Trophoblast cell (in vitro differentiated cells and primary cell): ENCODE results near the gene MOB1B.

Source experiments
- DNase-seq, 2 donors: peaks; one replicate each; pipeline ENCODE4 v3.0.0-alpha.2; 2016
- H2AFZ ChIP-seq: 2 replicates; pipeline ENCODE4 v1.6.1; 2013; ENCODE audit warnings: low read length, moderate library complexity, mild to moderate bottlenecking; ENCODE audit not compliant: insufficient read depth, poor library complexity
- H2AK5ac ChIP-seq: 2 replicates; pipeline ENCODE4 v1.6.1; 2013; ENCODE audit warnings: mild to moderate bottlenecking, low read length
- H2BK120ac ChIP-seq: 2 replicates; pipeline ENCODE4 v1.6.1; 2013; ENCODE audit warnings: low read length, mild to moderate bottlenecking, moderate library complexity; ENCODE audit not compliant: insufficient read depth, poor library complexity
- H2BK12ac ChIP-seq: 2 replicates; pipeline ENCODE4 v1.6.1; 2013; ENCODE audit warnings: mild to moderate bottlenecking, low read length, moderate library complexity
- H2BK5ac ChIP-seq: 2 replicates; pipeline ENCODE4 v1.6.1; 2013; ENCODE audit warnings: low read length, low read depth, moderate library complexity, mild to moderate bottlenecking; ENCODE audit not compliant: poor library complexity
- H3K14ac ChIP-seq: 2 replicates; pipeline ENCODE4 v1.6.1; 2013; ENCODE audit warnings: mild to moderate bottlenecking, low read length
- H3K18ac ChIP-seq: 2 replicates; pipeline ENCODE4 v1.6.1; 2013; ENCODE audit warnings: mild to moderate bottlenecking, low read length
- H3K23ac ChIP-seq: 2 replicates; pipeline ENCODE4 v1.6.1; 2013; ENCODE audit warnings: low read length
- H3K27ac ChIP-seq: 2 replicates; pipeline ENCODE4 v1.5.1; 2013; ENCODE audit warnings: low read depth, mild to moderate bottlenecking, inconsistent platforms, low read length, moderate library complexity
- H3K27me3 ChIP-seq: 2 replicates; pipeline ENCODE4 v1.6.1; 2013; ENCODE audit warnings: inconsistent platforms, mild to moderate bottlenecking, low read length, moderate library complexity; ENCODE audit not compliant: insufficient read depth
- H3K36me3 ChIP-seq, 2 experiments: 1 replicate in 1 of 2; 2 replicates in 1 of 2; pipeline ENCODE4 v1.6.1; 2013; ENCODE audit warnings: low read length in 2 of 2, mild to moderate bottlenecking in 2 of 2, moderate library complexity in 1 of 2; ENCODE audit not compliant: insufficient read depth in 2 of 2, control insufficient read depth in 1 of 2
- H3K4ac ChIP-seq: 2 replicates; pipeline ENCODE4 v1.6.1; 2013; ENCODE audit warnings: low read depth, mild to moderate bottlenecking, low read length, moderate library complexity
- H3K4me1 ChIP-seq, 2 experiments: 1 replicate in 1 of 2; 2 replicates in 1 of 2; pipeline ENCODE4 v1.6.1; 2013; ENCODE audit warnings: low read length in 2 of 2, mild to moderate bottlenecking in 2 of 2, moderate library complexity in 1 of 2; ENCODE audit not compliant: insufficient read depth in 2 of 2, control insufficient read depth in 1 of 2
- H3K4me2 ChIP-seq: 2 replicates; pipeline ENCODE4 v1.6.1; 2013; ENCODE audit warnings: inconsistent platforms, mild to moderate bottlenecking, low read length, moderate library complexity
- H3K4me3 ChIP-seq: 2 replicates; pipeline ENCODE4 v1.5.1; 2013; ENCODE audit warnings: mild to moderate bottlenecking, low read depth, low read length, inconsistent platforms
- H3K79me1 ChIP-seq: one replicate; pipeline ENCODE4 v1.6.1; 2013; ENCODE audit warnings: low read length
- H3K79me2 ChIP-seq: 2 replicates; pipeline ENCODE4 v1.6.1; 2013; ENCODE audit warnings: low read length, mild to moderate bottlenecking; ENCODE audit not compliant: control insufficient read depth, insufficient read depth, poor library complexity
- H3K9ac ChIP-seq: 2 replicates; pipeline ENCODE4 v1.6.1; 2013; ENCODE audit warnings: mild to moderate bottlenecking, low read length
- H3K9me3 ChIP-seq: 2 replicates; pipeline ENCODE4 v1.6.1; 2013; ENCODE audit warnings: low read depth, mild to moderate bottlenecking, control low read depth, inconsistent platforms, low read length; ENCODE audit not compliant: insufficient read depth
- H4K12ac ChIP-seq: 2 replicates; pipeline ENCODE4 v1.6.1; 2013; ENCODE audit warnings: low read depth, mild to moderate bottlenecking, low read length, moderate library complexity
- H4K8ac ChIP-seq: 2 replicates; pipeline ENCODE4 v1.6.1; 2013; ENCODE audit warnings: low read depth, mild to moderate bottlenecking, low read length, moderate library complexity
- H4K91ac ChIP-seq: one replicate; pipeline ENCODE4 v1.6.1; 2013; ENCODE audit warnings: low read depth, mild to moderate bottlenecking, low read length, moderate library complexity
- whole genome bisulfite sequencing: extraction: QIAGEN DNeasy Blood & Tissue Kit; methylation state at CpG from one replicate; pipeline ENCODE4 v1.1.7; 2013; ENCODE audit warnings: missing lambda C conversion rate; ENCODE audit not compliant: insufficient read length, insufficient coverage; ENCODE audit errors: extremely low coverage; 5-methylcytosine and 5-hydroxymethylcytosine counted together

Gene MOB1B

GRCh38 chr4:70945046-70945445 lies 42.9 kb downstream of the MOB1B start:
- Histone ChIP-seq H3K79me2 (no peaks in the 10 kb centered on the region), H3K4me2 (no peak overlapping the region), H3K27ac (no peak overlapping the region), H3K4me3 (no peak overlapping the region), H3K4ac (no peak overlapping the region), H3K14ac (no peak overlapping the region), H2AK5ac (no peak overlapping the region), H4K12ac (no peak overlapping the region), H3K9me3 (no peaks in the 10 kb centered on the region), H3K23ac (no peak overlapping the region), H3K9ac (no peak overlapping the region), H4K91ac (no peak overlapping the region), H2BK120ac (no peak overlapping the region), H2BK12ac (no peak overlapping the region), H2AFZ (no peak overlapping the region), H3K36me3 (no peaks in the 10 kb centered on the region), H3K27me3 (no peaks in the 10 kb centered on the region), H3K18ac (no peak overlapping the region), H3K79me1 (no peaks in the 10 kb centered on the region), H3K4me1 (no peaks in the 10 kb centered on the region), H4K8ac (no peak overlapping the region), H2BK5ac (no peak overlapping the region)
- DNase-seq = no peak
- WGBS = no CpG with 5 or more reads among the region's 3 CpGs

GRCh38 chr4:70945452-70946055 lies 43.4 kb downstream of the MOB1B start:
- H3K4ac ChIP-seq = no peak overlapping the region
- no peaks in the 10 kb centered on the region for H3K79me2 ChIP-seq
- H3K27me3 ChIP-seq = no peaks in the 10 kb centered on the region

GRCh38 chr4:70946939-70947338 lies 44.8 kb downstream of the MOB1B start:
- H2BK5ac ChIP-seq = no peak overlapping the region
- H3K23ac ChIP-seq = no peak overlapping the region
- H2BK12ac ChIP-seq = no peak overlapping the region
- no CpG with 5 or more reads among the region's 4 CpGs for WGBS
- no peak overlapping the region for H3K14ac ChIP-seq
- no peaks in the 10 kb centered on the region for H3K79me1 ChIP-seq
- H3K9me3 ChIP-seq = no peaks in the 10 kb centered on the region
- H3K18ac ChIP-seq = no peak overlapping the region
- no peak overlapping the region for H3K4me2 ChIP-seq
- H4K91ac ChIP-seq = no peak overlapping the region
- peak in 1 of 2 donors; percentile 13 for DNase-seq
- H2AK5ac ChIP-seq = no peak overlapping the region
- H4K8ac ChIP-seq = no peak overlapping the region
- H3K36me3 ChIP-seq = no peaks in the 10 kb centered on the region
- H3K9ac ChIP-seq = no peak overlapping the region
- no peak overlapping the region for H4K12ac ChIP-seq
- no peak overlapping the region for H3K4ac ChIP-seq
- no peaks in the 10 kb centered on the region for H3K4me1 ChIP-seq
- H2AFZ ChIP-seq = no peak overlapping the region
- H3K79me2 ChIP-seq = no peaks in the 10 kb centered on the region
- no peaks in the 10 kb centered on the region for H3K27me3 ChIP-seq
- no peak overlapping the region for H3K4me3 ChIP-seq
- H2BK120ac ChIP-seq = no peak overlapping the region
- H3K27ac ChIP-seq = no peak overlapping the region

More at GRCh38 chr4:70945452-70946055, 43.4 kb downstream of the MOB1B start:
- Histone ChIP-seq H2BK120ac (no peak overlapping the region), H4K12ac (no peak overlapping the region), H3K36me3 (no peaks in the 10 kb centered on the region), H3K79me1 (no peaks in the 10 kb centered on the region), H2BK5ac (no peak overlapping the region), H3K23ac (no peak overlapping the region), H3K14ac (no peak overlapping the region), H3K9ac (no peak overlapping the region), H4K8ac (no peak overlapping the region), H3K9me3 (no peaks in the 10 kb centered on the region), H3K18ac (no peak overlapping the region), H2BK12ac (no peak overlapping the region), H3K27ac (no peak overlapping the region), H3K4me1 (no peaks in the 10 kb centered on the region), H2AK5ac (no peak overlapping the region), H3K4me2 (no peak overlapping the region), H4K91ac (no peak overlapping the region), H3K4me3 (no peak overlapping the region), H2AFZ (no peak overlapping the region)
- no CpG with 5 or more reads among the region's 3 CpGs for WGBS
- no peak for DNase-seq

- Histone ChIP-seq H4K12ac (no peak overlapping the region), H3K18ac (peak overlapping the region; percentile 53), H3K27me3 (no peaks in the 10 kb centered on the region), H2BK5ac (no peak overlapping the region), H3K27ac (no peak overlapping the region), H3K4me2 (no peak overlapping the region), H3K4me1 (no peaks in the 10 kb centered on the region), H3K9me3 (no peaks in the 10 kb centered on the region), H2AFZ (no peak overlapping the region), H3K14ac (no peak overlapping the region), H2AK5ac (no peak overlapping the region), H3K4me3 (no peak overlapping the region), H4K8ac (no peak overlapping the region), H3K79me1 (no peaks in the 10 kb centered on the region), H4K91ac (no peak overlapping the region), H2BK12ac (no peak overlapping the region), H2BK120ac (no peak overlapping the region), H3K4ac (peak overlapping the region; percentile 62), H3K36me3 (no peaks in the 10 kb centered on the region), H3K9ac (peak overlapping the region; percentile 2), H3K23ac (no peak overlapping the region), H3K79me2 (no peaks in the 10 kb centered on the region)
- no peak for DNase-seq
- no CpG with 5 or more reads among the region's 5 CpGs for WGBS
Observed at GRCh38 chr4:70948665-70949260, 46.6 kb downstream of the MOB1B start.
